ENCODE measurements around the gene PRKCB.

- no peak for TF ChIP-seq CTCF (tag by site-specific recombination; IDR thresholded peaks at IDR 0.05)
- no peak for TF ChIP-seq ZNF423 (tag by site-specific recombination; IDR thresholded peaks at IDR 0.05)
- no peak for TF ChIP-seq ZNF416 (tag by site-specific recombination; IDR thresholded peaks at IDR 0.05)
- no peak for TF ChIP-seq ZNF174 (tag by site-specific recombination; IDR thresholded peaks at IDR 0.05)
- TF ChIP-seq ZNF777 (tag by site-specific recombination; IDR thresholded peaks at IDR 0.05; ENCODE audit: borderline replicate concordance), result no peak
- TF ChIP-seq ATF2 (tag by site-specific recombination; IDR thresholded peaks at IDR 0.05; ENCODE audit: low read depth), result no peak
- TF ChIP-seq KLF8 (tag by site-specific recombination; IDR thresholded peaks at IDR 0.05), result no peak
- TF ChIP-seq ZNF530 (tag by site-specific recombination; IDR thresholded peaks at IDR 0.05; ENCODE audit: low read depth), result no peak
- no peak for TF ChIP-seq ZNF280D (tag by site-specific recombination; IDR thresholded peaks at IDR 0.05)
Observed at GRCh38 chr16:23976091-23976490, 140.3 kb downstream of the PRKCB start.

All from HEK293 (cell line).